Dedifferentiated amniotic fluid mesenchymal stem cell (primary cell): Measurements from ENCODE around the gene CAP2.
"Not testable (repeated sequence)": the region's sequence is repeated elsewhere in the genome, so short reads cannot be mapped to it uniquely, and the experiment has no call there.

Experiments
- DNase-seq: peaks from one replicate; pipeline ENCODE4 v3.0.0-alpha.2; 2016; ENCODE audit errors: extremely low spot score

The CAP2 gene

DNA sequence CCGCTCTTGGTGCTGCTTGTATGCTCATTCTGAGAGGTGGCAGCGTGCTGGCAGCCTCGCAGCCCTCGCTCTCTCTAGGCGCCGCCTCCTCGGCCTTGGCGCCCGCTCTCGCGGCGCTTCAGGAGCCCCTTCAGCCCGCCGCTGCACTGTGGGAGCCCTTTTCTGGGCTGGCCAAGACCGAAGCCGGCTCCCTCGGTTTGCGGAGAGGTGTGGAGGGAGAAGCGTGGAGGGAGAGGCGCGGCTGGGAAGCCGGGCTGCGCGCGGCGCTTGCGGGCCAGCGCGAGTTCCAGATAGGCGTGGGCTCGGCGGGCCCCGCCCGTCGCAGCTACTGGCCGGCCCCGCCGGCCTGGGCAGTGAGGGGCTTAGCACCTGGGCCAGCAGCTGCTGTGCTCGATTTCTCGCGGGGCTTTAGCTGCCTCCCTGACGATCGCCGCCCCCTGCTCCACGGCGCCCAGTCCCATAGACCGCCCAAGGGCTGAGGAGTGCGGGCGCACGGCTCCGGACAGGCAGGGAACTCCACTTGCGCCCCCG is 187.2 kb downstream of the CAP2 start:
- no peak for DNase-seq

- not testable (repeated sequence) for DNase-seq
These were observed 187.9 kb downstream of the CAP2 start for GRCh38 chr6:17581282-17581681.

DNA sequence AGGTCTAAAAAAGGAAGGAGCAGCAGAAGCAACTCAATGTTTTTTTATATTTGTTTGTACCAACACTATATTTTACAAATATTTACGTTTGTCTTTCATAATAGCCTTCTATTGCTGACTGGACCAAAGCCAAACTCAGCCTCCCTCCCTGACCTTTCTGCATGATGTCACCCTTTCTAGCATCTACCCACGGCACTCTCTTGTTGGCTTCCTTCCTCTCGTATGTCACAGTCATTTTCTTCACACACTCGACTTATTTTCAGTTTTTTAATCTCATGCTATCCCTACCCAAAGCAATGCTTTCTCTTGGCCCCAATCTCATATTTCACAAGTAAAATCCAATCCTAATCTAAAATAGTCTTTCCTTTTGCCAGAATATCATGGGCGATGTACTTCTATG is 190.4 kb downstream of the CAP2 start:
- peak; percentile 27 for DNase-seq

GRCh38 chr6:17584241-17584803 is 190.9 kb downstream of the CAP2 start:
- peak; percentile 85 for DNase-seq

DNA sequence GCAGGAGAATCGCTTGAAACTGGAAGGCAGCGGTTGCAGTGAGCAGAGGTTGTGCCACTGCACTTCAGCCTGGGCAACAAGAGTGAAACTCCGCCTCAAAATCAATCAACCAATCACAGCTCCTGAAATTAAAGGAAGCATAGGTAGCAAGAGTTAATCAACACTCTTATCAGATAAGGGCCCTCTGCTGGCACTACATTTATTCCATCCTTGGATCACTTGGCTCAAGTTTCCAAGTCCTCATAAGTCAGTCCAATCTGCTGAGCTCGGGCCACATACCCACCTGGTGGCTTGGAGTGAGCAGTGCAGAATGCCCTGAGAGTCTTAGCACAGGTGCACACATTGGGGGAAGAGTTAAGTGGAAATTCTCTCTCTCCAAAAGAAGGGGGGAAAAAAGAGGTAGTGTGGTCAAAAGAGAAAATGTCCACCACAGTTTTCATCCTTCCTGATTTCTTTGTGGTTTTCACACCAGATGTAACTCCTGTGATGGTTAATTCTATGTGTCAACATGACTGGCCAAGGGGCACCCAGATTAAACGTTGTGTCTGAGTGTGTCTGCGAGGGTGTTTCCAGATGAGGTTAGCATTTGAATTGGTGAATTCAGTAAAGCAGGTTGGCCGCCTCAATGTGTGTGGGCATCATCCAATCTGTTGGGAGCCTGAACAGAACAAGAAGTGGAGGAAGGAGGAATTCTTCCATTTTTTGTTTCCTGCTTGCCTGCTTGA is 192.5 kb downstream of the CAP2 start:
- no peak for DNase-seq

- DNase-seq = not testable (repeated sequence)
These were observed 193.2 kb downstream of the CAP2 start for GRCh38 chr6:17586623-17587022.

GRCh38 chr6:17588011-17588410 is 194.6 kb downstream of the CAP2 start:
- DNase-seq = no peak

- peak; percentile 75 for DNase-seq
These were observed 196.2 kb downstream of the CAP2 start for GRCh38 chr6:17589406-17590096.

DNA sequence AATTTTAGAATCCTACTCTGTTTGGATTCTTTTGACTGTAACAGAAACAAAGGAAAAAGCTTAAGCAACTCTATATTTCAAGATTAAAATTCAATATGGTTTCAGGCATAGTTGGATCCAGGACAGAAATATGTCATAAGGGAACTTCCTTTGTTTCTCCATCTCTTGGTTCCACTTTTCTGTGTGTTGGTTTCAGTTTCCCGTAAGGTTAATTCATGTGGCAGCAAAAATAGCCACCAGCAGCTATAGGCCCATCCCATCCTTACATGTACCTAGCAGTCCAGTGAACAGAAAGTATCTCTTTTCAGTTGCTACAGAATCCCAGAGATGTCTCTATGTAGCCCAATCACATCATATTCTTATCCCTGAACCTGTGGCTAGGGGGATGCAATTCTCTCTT is 197.9 kb downstream of the CAP2 start:
- no peak for DNase-seq

- no peak for DNase-seq
These were observed 199.9 kb downstream of the CAP2 start for GRCh38 chr6:17593246-17593645.

DNA sequence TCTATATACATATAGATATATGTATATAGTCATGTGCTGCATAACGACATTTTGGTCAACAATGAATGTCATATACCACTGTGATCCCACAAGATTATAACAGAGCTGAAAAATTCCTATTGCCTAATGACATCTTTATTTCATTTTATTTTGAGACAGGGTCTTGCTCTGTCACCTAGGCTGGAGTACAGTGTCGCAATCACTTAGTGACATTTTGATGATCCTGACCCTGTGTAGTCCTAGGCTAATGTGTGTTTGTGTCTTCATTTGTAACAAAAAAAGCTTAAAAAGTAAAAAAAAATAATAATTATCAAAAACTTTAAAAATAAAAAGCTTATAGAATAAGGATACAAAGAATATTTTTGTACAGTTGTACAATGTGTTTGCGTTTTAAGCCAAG is 202.7 kb downstream of the CAP2 start:
- DNase-seq = no peak

- DNase-seq = peak; percentile 82
These were observed 206.6 kb downstream of the CAP2 start, which contains the start of gene FAM8A1 for GRCh38 chr6:17599877-17600526. TSS of gene FAM8A1 (plus strand) at chr6:17600302. CDS start at chr6:17600410, 108 bp downstream.

DNA sequence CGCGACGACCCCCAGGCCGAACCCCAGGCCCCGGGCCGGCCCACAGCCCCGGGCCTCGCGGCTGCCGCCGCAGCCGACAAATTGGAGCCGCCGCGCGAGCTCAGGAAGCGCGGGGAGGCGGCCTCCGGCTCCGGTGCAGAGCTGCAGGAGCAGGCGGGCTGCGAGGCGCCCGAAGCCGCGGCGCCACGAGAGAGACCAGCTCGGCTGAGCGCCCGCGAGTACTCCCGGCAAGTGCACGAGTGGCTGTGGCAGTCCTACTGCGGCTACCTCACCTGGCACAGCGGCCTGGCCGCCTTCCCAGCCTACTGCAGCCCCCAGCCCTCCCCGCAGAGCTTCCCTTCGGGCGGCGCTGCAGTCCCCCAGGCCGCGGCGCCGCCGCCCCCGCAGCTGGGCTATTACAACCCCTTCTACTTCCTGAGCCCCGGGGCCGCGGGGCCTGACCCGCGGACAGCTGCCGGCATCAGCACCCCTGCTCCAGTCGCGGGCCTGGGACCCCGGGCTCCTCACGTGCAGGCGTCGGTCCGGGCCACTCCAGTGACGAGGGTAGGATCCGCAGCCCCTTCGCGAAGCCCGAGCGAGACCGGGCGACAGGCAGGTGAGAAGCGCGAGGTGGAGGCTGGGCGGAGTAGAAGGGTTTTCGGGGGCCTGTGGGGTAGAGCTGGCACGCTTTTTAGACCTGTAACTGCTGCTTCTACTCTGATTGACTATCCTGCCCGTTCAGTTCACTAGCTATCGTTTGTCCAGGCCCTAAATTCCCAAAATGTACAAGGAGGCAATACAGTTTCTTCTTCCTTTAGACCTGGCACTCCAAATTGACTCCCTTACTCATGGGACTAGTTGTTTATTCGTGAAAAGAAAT is 207.4 kb downstream of the CAP2 start:
- DNase-seq = no peak

- DNase-seq = no peak
These were observed 207.9 kb downstream of the CAP2 start for GRCh38 chr6:17601386-17601703.

- no peak for DNase-seq
These were observed 209.5 kb downstream of the CAP2 start for GRCh38 chr6:17602888-17603287.

DNA sequence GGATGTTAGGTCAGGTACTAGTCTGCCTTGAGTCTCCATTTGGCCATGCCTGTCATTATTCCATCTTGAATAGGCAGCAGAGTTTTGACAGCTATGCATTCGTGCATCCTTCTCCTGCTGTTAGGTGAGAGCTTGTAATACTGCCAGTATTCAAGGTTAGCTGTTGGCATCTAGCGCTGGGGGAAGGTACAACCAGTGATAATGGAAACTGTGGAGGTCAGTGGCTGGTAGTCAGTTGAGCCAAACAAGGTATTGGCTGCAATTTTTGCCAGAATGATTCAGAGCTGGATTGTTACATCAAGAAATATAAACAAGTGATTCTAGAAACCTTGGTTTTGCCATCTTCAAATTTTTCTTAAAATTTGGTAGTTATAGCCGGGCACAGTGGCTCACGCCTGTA is 213.2 kb downstream of the CAP2 start:
- DNase-seq = no peak
